Lung (tissue), 12 donors: ENCODE data around the gene CASP9. TPM values are rescaled to one million over a fixed set of nuclear protein-coding genes. Genes with fewer than 3 reads are reported as not detected.

ENCODE experiments used
- ATAC-seq: fragments of 200-7000 bp; cut with Tn5 transposase; one replicate; pipeline ENCODE4 v1.9.1; 2020; ENCODE audit warnings: moderate number of reproducible peaks; ENCODE audit not compliant: insufficient read depth, low FRiP score
- DNase-seq, 3 donors: peaks; one replicate each; pipeline ENCODE4 v3.0.0-alpha.2; 2013 to 2017
- H3K27ac ChIP-seq, 2 donors: one replicate each; pipeline ENCODE4 v1.5.1; 2013; ENCODE audit warnings: mild to moderate bottlenecking in 2 of 2, moderate library complexity in 2 of 2, control low read depth in 1 of 2, inconsistent platforms in 1 of 2, low read depth in 1 of 2, low read length in 1 of 2
- H3K27me3 ChIP-seq, 3 donors: one replicate each; pipeline ENCODE4 v1.5.1; 2013; ENCODE audit warnings: low read length in 2 of 3; ENCODE audit not compliant: control insufficient read depth in 3 of 3, insufficient read depth in 3 of 3
- H3K36me3 ChIP-seq, 4 donors: one replicate each; pipeline ENCODE4 v1.5.1; 2013; ENCODE audit warnings: low read length in 4 of 4, mild to moderate bottlenecking in 1 of 4, moderate library complexity in 1 of 4; ENCODE audit not compliant: control insufficient read depth in 4 of 4, insufficient read depth in 4 of 4
- H3K4me1 ChIP-seq, 5 donors: one replicate each; pipeline ENCODE4 v1.5.1; 2013; ENCODE audit warnings: low read length in 5 of 5, mild to moderate bottlenecking in 2 of 5, moderate library complexity in 1 of 5; ENCODE audit not compliant: control insufficient read depth in 5 of 5, insufficient read depth in 5 of 5
- H3K4me3 ChIP-seq: one replicate; pipeline ENCODE4 v1.5.1; 2013; ENCODE audit warnings: mild to moderate bottlenecking, control low read depth, moderate library complexity
- H3K9ac ChIP-seq, 2 donors: one replicate each; pipeline ENCODE4 v1.5.1; 2013; ENCODE audit warnings: low read length in 2 of 2, control low read depth in 1 of 2; ENCODE audit not compliant: insufficient read depth in 1 of 2
- H3K9me3 ChIP-seq, 4 donors: one replicate each; pipeline ENCODE4 v1.5.1; 2013; ENCODE audit warnings: low read length in 3 of 4, mild to moderate bottlenecking in 1 of 4, moderate library complexity in 1 of 4; ENCODE audit not compliant: control insufficient read depth in 4 of 4, insufficient read depth in 3 of 4
- WGBS, 2 donors: extraction: QIAGEN DNeasy Blood & Tissue Kit; methylation state at CpG; one replicate each; pipeline ENCODE4 v1.1.7; 2013; 5-methylcytosine and 5-hydroxymethylcytosine counted together
- polyA plus RNA-seq, 2 donors: library from polyadenylated mRNA; stranded (reverse); fragments of 200-250 nt; gene quantifications; one replicate each; pipeline ENCODE4 v1.2.1, GENCODE V29; 2013
- total RNA-seq, 2 donors: library from RNA; depleted of rRNA in 1 of 2; stranded (reverse); fragments of >200 nt in 1 of 2; gene quantifications; one replicate each; pipeline ENCODE4 v1.2.1, GENCODE V29; 2014 to 2021
- TF ChIP-seq, protein P1 (sequence below): IDR thresholded peaks from 2 replicates; pipeline ENCODE4 v1.5.1; 2012; ENCODE audit warnings: mild to moderate bottlenecking; ENCODE audit errors: control extremely low read depth, extremely low read depth
- donor health status: control.
- donor health status: control.
- donor health status: Bipolar disorder and iron deficiency.
- donor health status: healthy.
- donor health status: DM: yes; HTN: yes; CAD: no.

Gene CASP9
- total and polyA plus RNA-seq, 4 donors, result 13.3 to 16.6 (median 13.8) TPM

- no peak overlapping the region for H3K9ac ChIP-seq
- no peak overlapping the region for H3K27ac ChIP-seq
- no peak for ATAC-seq
- 86 to 88% methylated on average over 4 of the region's 4 CpGs for WGBS, 2 donors
- TF ChIP-seq, protein P1, sequence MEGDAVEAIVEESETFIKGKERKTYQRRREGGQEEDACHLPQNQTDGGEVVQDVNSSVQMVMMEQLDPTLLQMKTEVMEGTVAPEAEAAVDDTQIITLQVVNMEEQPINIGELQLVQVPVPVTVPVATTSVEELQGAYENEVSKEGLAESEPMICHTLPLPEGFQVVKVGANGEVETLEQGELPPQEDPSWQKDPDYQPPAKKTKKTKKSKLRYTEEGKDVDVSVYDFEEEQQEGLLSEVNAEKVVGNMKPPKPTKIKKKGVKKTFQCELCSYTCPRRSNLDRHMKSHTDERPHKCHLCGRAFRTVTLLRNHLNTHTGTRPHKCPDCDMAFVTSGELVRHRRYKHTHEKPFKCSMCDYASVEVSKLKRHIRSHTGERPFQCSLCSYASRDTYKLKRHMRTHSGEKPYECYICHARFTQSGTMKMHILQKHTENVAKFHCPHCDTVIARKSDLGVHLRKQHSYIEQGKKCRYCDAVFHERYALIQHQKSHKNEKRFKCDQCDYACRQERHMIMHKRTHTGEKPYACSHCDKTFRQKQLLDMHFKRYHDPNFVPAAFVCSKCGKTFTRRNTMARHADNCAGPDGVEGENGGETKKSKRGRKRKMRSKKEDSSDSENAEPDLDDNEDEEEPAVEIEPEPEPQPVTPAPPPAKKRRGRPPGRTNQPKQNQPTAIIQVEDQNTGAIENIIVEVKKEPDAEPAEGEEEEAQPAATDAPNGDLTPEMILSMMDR, result no peak
- no peak overlapping the region for H3K4me3 ChIP-seq
- H3K4me1 ChIP-seq, result no peaks in the 10 kb centered on the region
- no peaks in the 10 kb centered on the region for H3K9me3 ChIP-seq
- H3K36me3 ChIP-seq, result peaks cover 0 to 16% (median 7%) of the 10 kb centered on the region in 4 donors
- H3K27me3 ChIP-seq, result no peaks in the 10 kb centered on the region
- DNase-seq, result no peak
Measured at GRCh38 chr1:15513192-15513591, 10.8 kb downstream of the CASP9 start.

GRCh38 chr1:15510611-15511405, 13.2 kb downstream of the CASP9 start:
- H3K27me3 ChIP-seq, result no peaks in the 10 kb centered on the region
- no peaks in the 10 kb centered on the region for H3K9me3 ChIP-seq
- 91% methylated on average over 8 of the region's 8 CpGs for WGBS, 2 donors
- ATAC-seq (no peak), DNase-seq (no peak)
- no peak overlapping the region for H3K4me3 ChIP-seq
- TF ChIP-seq, protein P1, result no peak
- no peak overlapping the region for H3K27ac ChIP-seq
- H3K9ac ChIP-seq, result no peak overlapping the region
- peaks cover 0 to 10% (median 4%) of the 10 kb centered on the region in 4 donors for H3K36me3 ChIP-seq
- peaks cover 0 to 4% (median 0%) of the 10 kb centered on the region in 5 donors for H3K4me1 ChIP-seq

DNA sequence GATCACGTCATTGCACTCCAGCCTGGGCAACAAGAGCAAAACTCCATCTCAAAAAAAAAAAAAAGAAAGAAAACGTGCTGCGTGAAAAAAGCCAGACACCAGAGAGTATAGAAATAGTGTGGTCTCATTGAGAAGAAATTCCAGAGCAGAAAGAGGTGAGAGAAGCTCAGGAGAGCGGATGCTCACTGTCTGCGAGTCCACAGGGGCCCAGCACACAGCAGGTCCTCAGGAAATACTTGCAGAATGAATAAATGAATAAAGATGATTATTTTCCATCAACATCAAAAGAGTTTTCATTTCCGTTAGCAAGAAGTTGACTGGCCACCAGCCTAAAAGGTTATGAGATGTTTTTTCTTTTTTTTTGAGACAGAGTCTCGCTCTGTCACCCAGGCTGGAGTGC, 14.4 kb downstream of the CASP9 start:
- Histone ChIP-seq H3K4me3 (no peak overlapping the region), H3K9ac (no peak overlapping the region), H3K27me3 (no peaks in the 10 kb centered on the region), H3K4me1 (peaks cover 0 to 4% (median 0%) of the 10 kb centered on the region in 5 donors), H3K36me3 (peaks cover 0 to 22% (median 6%) of the 10 kb centered on the region in 4 donors), H3K9me3 (no peaks in the 10 kb centered on the region), H3K27ac (no peak overlapping the region)
- DNase-seq, result no peak
- WGBS, 2 donors, result 90 to 91% methylated on average over 7 of the region's 7 CpGs
- ATAC-seq, result no peak
- TF ChIP-seq, protein P1, result no peak
